ENCODE data around the gene CD48.

CD48 gene

DNA sequence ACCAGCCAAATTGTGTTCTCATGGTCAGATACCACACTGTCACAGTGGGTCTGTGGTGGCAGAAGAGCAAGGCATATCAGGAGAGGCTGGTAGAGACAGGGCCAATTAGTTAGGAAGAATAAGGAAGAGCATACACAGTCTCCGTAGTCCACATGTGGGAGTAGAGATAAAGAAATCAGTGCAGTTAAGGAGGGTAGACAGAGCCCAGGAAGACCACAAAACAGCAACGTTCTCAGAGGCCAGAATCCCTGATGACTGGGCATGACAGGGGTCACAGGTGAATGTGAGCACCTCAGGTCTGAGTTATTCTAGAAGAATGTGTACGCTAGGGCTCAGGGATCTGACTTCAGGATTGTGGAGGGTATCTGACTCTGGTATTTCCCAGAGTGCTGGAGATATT, 31.7 kb downstream of the CD48 start:
- no peak overlapping the region for H3K4me3 ChIP-seq (replicated peaks; ENCODE audit: low read depth, low read length)
- no peak for TF ChIP-seq CTCF (IDR thresholded peaks at IDR 0.05; ENCODE audit: low read length, missing control alignments)
- no peak for DNase-seq (ENCODE audit: low read depth)

GRCh38 chr1:160676869-160677597, 34.6 kb downstream of the CD48 start:
- TF ChIP-seq CTCF (IDR thresholded peaks at IDR 0.05; ENCODE audit: low read length, missing control alignments) = no peak
- DNase-seq (ENCODE audit: low read depth) = no peak
- H3K4me3 ChIP-seq (replicated peaks; ENCODE audit: low read depth, low read length) = no peak overlapping the region

DNA sequence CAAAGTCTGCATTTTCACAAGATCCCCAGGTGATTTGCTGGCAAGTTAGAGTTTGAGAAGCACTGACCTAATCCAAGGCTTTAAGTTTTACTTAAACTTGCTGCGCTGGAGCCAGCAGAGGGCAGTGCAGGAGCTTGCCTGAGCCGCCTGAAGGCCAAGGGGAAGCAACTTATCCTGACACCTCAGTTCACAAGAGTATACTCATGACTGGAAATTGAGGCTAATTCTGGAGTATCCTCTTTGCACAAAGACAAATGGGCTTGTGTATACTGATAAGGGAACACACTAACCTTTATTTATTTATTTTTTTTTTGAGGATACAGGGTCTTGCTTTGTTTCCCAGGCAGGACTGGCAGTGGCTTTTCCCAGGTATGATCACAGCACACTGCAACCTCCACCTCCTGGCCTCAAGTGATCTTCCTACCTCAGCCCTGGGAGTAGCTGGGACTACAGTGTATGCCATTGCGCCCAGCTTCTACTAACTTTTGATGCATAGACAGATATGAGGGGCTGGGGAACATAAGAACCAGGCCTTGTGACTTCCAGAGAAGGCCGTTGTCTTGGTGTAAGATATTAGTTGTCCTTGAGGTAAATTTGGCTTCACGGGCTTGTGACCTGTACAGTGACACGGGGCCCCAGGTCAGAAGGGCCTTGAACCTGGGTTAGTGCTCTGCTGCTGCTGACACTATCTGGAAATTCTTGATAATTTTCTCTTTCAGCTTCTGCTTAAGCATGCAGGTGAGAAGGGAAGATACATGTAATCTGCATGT, 35.8 kb downstream of the CD48 start:
- peak; percentile 95 for TF ChIP-seq CTCF (IDR thresholded peaks at IDR 0.05; ENCODE audit: low read length, missing control alignments)

GRCh38 chr1:160674415-160674814, 37.2 kb downstream of the CD48 start:
- no peak overlapping the region for H3K4me3 ChIP-seq (replicated peaks; ENCODE audit: low read depth, low read length)
- DNase-seq (ENCODE audit: low read depth) = no peak
- no peak for TF ChIP-seq CTCF (IDR thresholded peaks at IDR 0.05; ENCODE audit: low read length, missing control alignments)

More for the DNA sequence above, 35.8 kb downstream of the CD48 start:
- DNase-seq (ENCODE audit: low read depth) = peak; percentile 76
- H3K4me3 ChIP-seq (replicated peaks; ENCODE audit: low read depth, low read length) = no peak overlapping the region

DNA sequence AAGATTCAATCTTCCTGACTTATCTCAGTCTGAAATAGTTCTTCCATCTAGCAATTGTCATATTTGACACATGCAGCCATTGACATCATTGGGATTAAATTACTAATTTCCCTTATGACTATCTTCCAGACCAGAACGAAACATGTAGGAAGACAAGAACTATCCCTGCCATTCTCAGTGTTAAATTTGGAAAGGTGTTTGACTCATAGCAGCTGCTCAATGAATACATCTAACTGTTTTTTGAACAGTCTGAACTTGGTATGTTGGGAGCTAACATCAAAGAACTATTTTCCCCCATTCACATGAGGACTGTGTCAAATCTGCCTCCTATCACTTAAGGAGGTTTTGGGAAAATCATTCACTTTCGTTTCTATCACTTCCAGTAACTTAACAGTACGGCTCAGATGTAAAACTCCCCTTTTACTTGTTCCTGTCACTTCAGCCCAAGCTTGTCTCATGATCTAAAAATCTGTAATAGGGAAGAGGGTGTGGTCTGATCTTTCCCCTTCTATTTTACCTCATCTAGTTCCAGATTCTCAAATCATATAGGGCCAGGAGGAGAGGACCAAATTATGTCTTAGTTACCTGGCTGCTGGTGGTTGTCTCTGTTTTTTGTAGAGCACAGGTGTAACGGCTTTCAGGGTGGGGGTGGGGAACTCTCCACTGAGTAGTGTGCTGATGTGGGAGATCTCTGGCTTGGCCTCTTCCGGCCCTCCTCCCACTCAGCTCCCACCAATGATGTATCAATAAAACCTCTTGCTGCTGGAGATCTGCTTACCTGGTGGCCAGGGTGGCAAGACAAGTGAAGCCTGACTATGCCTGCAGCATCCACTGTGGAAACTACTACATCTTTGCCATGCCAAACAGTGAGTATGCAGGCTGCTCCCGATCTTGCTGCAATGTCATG, 38.6 kb downstream of the CD48 start:
- H3K4me3 ChIP-seq (replicated peaks; ENCODE audit: low read depth, low read length) = no peak overlapping the region
- TF ChIP-seq CTCF (IDR thresholded peaks at IDR 0.05; ENCODE audit: low read length, missing control alignments) = no peak
- DNase-seq (ENCODE audit: low read depth) = no peak

GRCh38 chr1:160671603-160672517, 39.8 kb downstream of the CD48 start:
- TF ChIP-seq CTCF (IDR thresholded peaks at IDR 0.05; ENCODE audit: low read length, missing control alignments) = no peak
- DNase-seq (ENCODE audit: low read depth) = no peak
- H3K4me3 ChIP-seq (replicated peaks; ENCODE audit: low read depth, low read length) = no peak overlapping the region

Measured in fibroblast of pulmonary artery (primary cell).